ENCODE results near the gene PNPLA3.
A peak's percentile ranks its signal among the peaks of the same experiment; 100 is the strongest.

The PNPLA3 gene

GRCh38 chr22:43969021-43969878 lies 45.6 kb downstream of the PNPLA3 start:
- DNase-seq = no peak

- DNase-seq = no peak
These were observed 46.6 kb downstream of the PNPLA3 start for GRCh38 chr22:43969989-43970755.

- DNase-seq = no peak
These were observed 47.5 kb downstream of the PNPLA3 start for GRCh38 chr22:43971112-43971511.

- DNase-seq = no peak
These were observed 49.4 kb downstream of the PNPLA3 start for GRCh38 chr22:43972931-43973462.

DNA sequence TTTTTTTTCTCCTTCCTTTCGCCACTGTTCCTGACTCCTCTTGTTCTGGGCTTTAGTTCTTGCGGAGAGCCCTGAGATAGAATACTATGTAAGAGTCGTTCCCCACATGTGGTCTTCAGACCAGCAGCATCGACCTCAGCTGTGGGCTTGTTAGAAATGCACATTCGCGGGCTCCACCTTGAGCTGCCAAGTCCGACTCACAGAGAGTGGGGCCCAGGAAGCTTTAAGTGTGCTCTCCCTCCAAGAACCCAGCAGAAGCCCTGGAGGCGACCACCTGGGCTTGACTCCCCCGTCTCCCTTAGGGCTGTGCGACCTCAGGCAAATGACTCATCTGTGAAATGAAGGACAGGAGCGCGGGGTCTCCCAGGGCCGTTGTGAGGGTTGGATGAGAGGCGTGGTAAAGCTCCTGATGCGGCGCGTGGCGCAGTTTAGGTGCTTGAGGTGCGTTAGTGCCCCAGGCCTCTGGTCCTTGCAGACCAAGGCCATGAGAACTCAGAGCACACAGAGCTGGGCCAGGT lies 50.5 kb downstream of the PNPLA3 start:
- peak; percentile 25 for DNase-seq

GRCh38 chr22:43975041-43975440 lies 51.4 kb downstream of the PNPLA3 start:
- peak; percentile 53 for DNase-seq

DNA sequence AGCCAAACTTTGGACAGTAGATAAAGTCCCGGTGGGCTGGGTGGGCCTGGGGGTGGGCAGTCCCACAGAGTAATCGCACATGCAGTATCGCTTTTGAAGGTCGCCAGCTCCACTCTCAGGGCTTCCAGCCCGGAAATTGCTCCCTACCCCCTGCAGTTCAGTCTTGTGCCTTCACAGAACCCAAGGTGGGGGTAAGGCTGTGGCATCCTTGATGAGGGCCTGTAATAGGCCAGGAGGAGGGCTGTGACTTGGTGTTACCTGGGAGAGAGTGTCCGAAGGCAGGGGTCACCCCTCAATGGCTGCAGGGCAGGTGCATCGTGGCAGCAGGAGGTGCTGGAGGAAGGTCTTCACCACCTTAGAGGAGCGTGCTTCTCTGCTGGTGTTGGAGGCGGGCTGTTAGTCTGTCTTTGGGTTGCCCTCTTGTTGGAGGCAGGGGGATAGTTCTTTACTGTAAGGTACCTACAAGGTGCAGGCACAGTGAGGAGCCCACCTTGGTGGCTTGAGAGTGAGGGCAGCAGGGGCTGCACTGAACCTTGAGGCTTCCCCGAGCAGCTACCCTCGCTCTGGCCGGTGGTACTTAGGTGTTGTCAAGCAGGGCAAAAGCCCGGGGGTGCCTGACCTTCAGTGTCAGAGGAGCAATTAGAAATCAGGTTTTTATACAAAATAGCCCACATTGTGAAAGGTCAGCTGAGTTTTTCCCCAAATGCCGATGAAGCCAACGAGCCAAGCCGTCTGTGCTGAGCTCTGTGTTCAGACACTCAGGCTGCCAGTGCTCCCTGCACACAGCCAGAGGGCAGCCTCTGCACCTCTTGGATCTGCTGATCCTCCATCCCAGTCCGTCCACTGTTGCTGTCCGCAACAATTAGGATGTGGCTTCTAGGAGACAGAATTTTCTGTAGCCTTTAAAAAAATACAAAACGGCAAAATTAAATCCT lies 53.5 kb downstream of the PNPLA3 start:
- DNase-seq = peak; percentile 14

GRCh38 chr22:43978558-43978957 lies 55.0 kb downstream of the PNPLA3 start:
- peak; percentile 31 for DNase-seq

DNA sequence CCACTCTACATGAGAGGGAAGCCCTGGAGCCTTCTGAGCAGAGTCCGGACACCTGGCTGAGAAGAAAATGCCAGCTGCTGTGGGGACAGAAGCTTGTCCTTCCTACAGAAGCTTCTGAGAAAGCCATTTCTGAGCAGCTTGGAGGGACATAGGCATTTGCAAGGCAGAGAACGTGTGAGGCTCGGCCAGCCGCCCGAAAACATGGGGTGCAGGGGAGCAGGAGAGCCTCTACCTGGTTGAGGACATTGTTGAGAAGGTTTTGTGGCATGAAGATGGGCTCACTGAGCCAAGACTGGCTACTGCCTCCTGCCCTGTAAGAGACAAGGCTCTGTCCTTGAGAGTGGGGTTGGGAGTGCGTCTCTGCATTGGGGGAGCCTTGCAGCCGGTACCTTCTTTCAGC lies 57.0 kb downstream of the PNPLA3 start:
- DNase-seq = no peak

DNA sequence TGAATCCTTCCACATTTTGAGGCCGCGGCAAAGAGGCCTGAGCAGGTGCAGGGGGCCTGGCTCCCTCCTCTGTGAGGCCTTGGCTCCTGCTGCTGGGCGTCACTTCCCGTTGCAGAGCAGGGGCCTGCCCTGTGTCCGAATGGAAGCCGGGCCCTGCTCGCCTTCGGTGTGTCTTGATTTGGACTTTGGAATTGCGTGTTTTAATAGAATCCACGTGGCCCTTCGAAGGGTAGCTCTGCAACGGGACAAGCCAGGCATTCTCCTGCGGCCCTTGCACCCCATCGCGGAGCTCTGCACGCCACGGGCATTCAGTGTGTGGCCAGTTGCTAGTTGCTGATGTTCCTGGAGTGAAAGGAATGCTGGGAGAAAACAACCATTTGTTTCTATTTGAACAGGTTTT lies 57.4 kb downstream of the PNPLA3 start:
- DNase-seq = peak; percentile 50

- peak; percentile 38 for DNase-seq
These were observed 60.2 kb downstream of the PNPLA3 start for GRCh38 chr22:43983808-43984207.

DNA sequence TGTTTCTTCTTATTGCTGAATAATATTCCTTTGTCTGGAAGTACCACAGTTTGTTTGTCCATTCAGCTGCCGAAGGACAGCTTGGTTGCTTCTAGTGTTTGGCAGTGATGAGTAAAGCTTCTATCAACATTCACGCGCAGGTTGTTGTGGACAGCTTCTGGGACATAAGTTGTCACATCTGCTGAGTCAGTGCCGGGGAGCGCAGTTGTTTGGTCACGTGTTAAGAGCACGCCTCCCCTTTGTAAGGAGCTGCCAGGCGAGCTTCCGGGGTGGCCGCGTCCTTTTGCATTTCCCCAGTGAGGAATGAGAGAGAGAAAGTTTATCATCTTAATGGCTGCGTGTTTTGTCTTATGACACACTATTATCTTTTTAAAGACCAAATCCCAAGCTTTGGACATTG lies 61.9 kb downstream of the PNPLA3 start:
- DNase-seq = peak; percentile 14

DNA sequence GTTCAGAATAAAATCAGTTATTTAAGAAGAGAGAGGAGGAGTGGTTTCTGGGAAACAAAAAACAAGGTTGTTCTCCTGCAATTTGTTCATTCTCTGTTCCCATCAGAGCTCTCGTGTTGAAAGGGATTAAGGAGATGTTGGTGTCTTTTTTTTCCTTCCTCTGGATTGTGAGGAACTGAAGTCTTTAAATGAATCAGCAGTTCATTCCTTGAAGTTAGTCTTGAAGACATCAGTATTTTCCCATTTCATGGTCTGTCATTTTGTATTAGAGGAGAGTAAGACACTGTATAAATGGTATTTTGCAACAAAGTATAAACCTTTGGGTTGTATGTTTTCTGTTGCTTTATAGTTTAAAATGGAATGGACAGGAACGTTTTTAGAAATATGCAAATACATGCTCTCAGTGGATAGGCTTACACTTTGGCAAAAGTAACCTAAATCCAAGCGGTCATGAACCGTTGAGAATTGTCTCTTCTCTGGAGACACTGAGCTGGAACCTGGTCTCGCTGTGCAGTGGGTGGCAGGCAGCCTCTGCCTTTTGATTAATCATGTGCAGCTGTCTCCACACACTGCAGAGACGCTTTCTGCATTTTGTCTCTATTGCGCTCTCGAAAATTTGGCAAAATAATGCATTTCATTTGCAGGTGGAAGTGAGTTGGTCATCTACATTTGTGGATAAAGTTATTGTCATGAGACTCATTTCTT lies 64.7 kb downstream of the PNPLA3 start:
- DNase-seq = peak; percentile 4

DNA sequence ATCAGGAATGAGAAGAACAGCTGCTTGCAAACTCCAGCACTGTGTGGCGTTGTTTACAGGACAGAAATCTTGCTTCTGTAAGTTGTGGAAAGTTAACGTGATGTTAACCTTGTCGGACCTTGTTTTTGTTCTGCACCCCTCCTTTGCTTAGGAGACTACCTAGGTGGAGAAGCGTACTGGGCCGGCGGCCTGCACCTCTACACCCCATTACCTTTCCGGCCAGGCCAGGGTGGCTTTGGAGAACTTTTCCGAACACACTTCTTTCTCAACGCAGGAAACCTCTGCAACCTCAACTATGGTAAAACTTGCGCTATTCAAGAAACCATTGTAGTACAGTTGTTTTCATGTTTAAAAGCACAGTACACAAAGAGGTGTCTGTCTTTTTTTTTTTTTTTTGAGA lies 65.4 kb downstream of the PNPLA3 start:
- DNase-seq = no peak

GRCh38 chr22:43990044-43990443 lies 66.4 kb downstream of the PNPLA3 start:
- DNase-seq = peak; percentile 27

- no peak for DNase-seq
These were observed 67.9 kb downstream of the PNPLA3 start for GRCh38 chr22:43991316-43992020.

GRCh38 chr22:43992331-43992821 lies 68.8 kb downstream of the PNPLA3 start:
- DNase-seq = no peak

DNA sequence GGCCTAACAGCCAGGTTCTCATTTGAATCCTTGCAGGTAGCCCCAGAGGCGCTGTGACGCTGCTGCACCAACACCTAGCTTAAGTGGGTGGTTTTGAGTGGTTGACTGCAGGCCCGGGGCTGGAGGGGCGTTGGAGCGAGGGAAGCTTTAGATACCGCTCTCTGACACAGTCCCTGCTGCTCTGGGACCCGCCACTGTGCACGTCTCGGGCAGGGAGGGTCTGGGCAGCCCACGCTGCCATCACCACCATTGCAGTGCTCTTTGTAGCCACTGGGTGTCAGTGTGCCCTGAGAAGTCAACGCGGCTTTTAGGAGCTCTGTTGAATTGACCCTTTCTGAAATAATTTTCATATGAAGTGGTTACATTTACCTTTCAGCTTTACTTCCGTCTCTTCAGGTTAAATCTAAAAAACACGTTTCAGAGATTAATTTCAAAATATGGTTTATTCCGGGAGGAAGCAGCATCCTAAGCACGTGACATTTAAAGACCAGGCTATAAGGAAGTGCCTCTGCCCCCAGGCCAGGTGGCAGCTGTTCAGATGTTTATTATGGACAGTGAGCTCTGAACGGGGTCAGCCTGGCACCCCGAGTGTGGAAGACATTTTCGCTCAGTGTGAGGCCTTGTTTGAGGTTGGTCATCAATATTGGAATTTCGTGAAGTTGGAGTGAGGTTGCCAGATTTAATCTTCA lies 69.6 kb downstream of the PNPLA3 start:
- peak; percentile 84 for DNase-seq

GRCh38 chr22:43994006-43994405 lies 70.4 kb downstream of the PNPLA3 start:
- DNase-seq = peak; percentile 60

- DNase-seq = peak; percentile 37
These were observed 70.8 kb downstream of the PNPLA3 start for GRCh38 chr22:43994416-43994815.

Measured in activated effector memory CD4-positive, alpha-beta T cell treated with anti-CD3 and anti-CD28 coated beads, Interleukin-2, amount 50 U/mL, for 16 hours (primary cell).